HG02571 (cell line): ENCODE measurements around the gene LCE1E.

Source experiments
- ATAC-seq: cut with Tn5 transposase; IDR thresholded peaks from one replicate; pipeline ENCODE4 v1.9.1; 2021; ENCODE audit warnings: mild to moderate bottlenecking, moderate library complexity; ENCODE audit not compliant: unreplicated experiment

Gene LCE1E

DNA sequence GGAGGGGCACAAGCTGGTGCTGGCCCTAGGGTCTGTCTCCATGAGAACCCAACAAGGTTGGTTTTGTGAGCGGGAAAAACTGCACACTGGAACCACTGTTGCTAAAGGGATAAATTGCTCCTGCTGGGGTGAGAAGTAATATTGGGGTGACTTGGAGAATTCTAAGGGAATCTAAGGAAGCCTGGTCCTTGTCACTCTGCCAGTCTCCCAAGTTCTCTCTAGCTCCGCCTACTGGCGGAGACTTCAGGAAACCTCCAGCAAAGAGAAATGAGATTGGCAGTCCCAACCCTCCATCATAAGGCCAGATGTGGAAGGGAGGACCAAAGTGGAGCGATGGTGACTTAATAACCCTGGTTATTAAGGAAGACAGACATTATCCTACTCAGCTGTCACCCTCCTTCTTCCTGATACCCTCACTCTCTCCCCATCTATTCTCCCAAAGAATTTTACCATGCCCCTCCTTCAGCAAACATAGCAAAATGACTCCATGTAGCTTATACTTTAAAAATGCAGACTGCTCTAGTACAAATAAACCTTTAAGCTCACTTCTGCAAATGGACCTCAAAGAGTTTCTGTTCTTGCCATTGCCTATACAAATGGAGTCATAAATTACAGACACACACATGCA is 8.4 kb upstream of the LCE1E start:
- ATAC-seq, result no peak

- no peak for ATAC-seq
These were observed 3.0 kb upstream of the LCE1E start for GRCh38 chr1:152783095-152783494.

GRCh38 chr1:152795686-152796085 is 9.6 kb downstream of the LCE1E start:
- no peak for ATAC-seq

GRCh38 chr1:152796421-152796820 is 10.4 kb downstream of the LCE1E start, which contains the start of gene LCE1D:
TSS of gene LCE1D (plus strand) at chr1:152796721. CDS start at chr1:152797795, 1,074 bp downstream.
- no peak for ATAC-seq

GRCh38 chr1:152801333-152801732 is 15.3 kb downstream of the LCE1E start:
- no peak for ATAC-seq

- no peak for ATAC-seq
These were observed 20.5 kb downstream of the LCE1E start, which contains the start of gene LCE1C for GRCh38 chr1:152806576-152806975. TSS of gene LCE1C (minus strand) at chr1:152806651. CDS start at chr1:152805478, 1,173 bp downstream.

GRCh38 chr1:152811050-152811449 is 25.0 kb downstream of the LCE1E start:
- ATAC-seq, result no peak

DNA sequence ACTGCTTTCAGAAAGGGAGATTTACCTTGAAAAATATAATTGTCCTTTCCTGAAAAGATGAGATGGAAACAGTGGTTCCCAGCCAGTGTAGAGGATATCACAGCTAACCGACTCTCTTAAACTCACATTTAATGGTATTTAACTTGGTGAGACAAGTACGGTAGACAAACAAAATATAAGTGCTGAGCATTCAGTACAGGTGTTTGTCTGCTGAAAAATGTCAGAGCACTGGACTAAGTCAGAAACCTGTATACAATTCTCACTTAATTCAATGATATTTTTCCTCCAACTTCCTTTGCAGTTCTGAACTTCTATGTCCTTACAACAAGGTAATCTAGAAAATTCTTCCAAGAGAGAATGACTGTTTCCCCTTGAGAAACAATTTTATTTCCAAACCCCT is 25.6 kb downstream of the LCE1E start, which contains the start of gene LCE1B:
TSS of gene LCE1B (plus strand) at position 301 of the 400 bp plus-strand sequence. CDS start 476 bp downstream, outside the sequence.
- no peak for ATAC-seq

GRCh38 chr1:152817309-152817708 is 31.3 kb downstream of the LCE1E start:
- ATAC-seq, result no peak

GRCh38 chr1:152823294-152823693 is 37.2 kb downstream of the LCE1E start:
- ATAC-seq, result no peak

DNA sequence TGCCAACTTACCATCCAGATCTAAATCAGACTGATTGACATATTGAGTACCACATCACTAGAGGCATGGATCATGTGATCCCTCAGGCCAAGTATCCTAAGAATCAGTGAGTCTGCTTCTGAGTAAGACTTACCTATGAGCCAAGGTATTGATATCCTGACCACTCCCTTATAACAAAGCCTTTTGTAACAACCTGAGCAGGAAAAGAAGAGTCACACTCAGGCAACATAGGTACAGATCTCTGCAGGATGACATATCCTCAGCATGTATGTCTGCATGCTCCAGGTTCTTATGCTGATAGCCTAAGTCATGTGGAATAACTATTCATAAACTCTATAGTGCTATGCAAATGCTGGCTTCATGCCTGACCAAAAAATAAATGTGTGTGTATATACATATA is 38.9 kb downstream of the LCE1E start:
- no peak for ATAC-seq

DNA sequence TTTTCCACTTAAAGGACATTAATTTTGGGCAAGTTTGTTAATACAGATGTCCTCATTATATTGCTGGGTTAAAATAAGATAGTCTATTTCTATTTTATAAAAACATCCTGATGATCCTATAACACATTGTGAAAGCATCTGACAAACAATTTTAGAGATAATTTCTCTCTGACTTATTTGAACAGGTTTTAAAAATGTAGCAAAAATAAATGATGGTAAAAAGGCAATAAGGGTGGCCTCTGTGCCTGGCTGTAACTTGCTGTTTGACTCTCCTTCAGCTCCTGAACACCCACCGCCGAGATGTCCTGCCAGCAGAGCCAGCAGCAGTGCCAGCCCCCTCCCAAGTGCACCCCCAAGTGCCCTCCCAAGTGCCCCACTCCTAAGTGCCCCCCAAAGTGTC is 41.1 kb downstream of the LCE1E start, which contains the start of gene LCE1A:
TSS of gene LCE1A (plus strand) at position 301 of the 400 bp plus-strand sequence. CDS start at position 301, 0 bp downstream.
- no peak for ATAC-seq

DNA sequence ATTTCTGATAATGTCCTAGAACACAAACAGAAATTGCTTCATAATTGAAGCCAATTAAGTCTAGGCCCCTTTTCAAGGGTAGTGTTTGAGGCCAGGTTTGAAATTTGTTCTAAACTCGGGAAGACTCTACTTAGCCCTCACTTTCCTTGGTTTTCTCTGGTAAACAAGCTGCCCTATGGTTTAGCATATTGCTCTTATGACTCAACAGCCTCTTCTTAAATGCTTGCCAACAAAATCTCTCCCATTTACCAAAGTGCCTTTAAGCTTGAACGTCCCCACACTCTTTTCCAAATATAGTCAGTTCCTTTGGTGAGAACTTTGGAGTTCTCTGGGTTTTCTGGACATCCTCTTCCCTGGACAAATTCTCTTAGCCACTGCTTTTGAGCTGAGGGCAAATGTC is 50.8 kb downstream of the LCE1E start:
- no peak for ATAC-seq
